GM19397 (cell line): ENCODE data around the gene FIZ1.

ENCODE experiments used
- ATAC-seq: cut with Tn5 transposase; IDR thresholded peaks from one replicate; pipeline ENCODE4 v1.9.1; 2021; ENCODE audit warnings: mild to moderate bottlenecking, moderate library complexity; ENCODE audit not compliant: unreplicated experiment

FIZ1 gene

GRCh38 chr19:55599468-55599841 is at the start of gene FIZ1:
Gene FIZ1, minus strand, starts transcription at chr19:55599517. Its CDS starts 1,652 bp downstream, at chr19:55597865.
- peak; percentile 52 for ATAC-seq

- ATAC-seq, result no peak
These were observed 49.4 kb upstream of the FIZ1 start for GRCh38 chr19:55648585-55649267.

GRCh38 chr19:55647732-55648584 is 48.6 kb upstream of the FIZ1 start, which contains the start of gene CCDC106:
Gene CCDC106, plus strand, starts transcription at chr19:55648212. Its CDS starts 835 bp downstream, at chr19:55649047.
- peak; percentile 33 for ATAC-seq

- ATAC-seq, result no peak
These were observed 47.8 kb upstream of the FIZ1 start for GRCh38 chr19:55646889-55647731.

- no peak for ATAC-seq
These were observed 46.2 kb upstream of the FIZ1 start for GRCh38 chr19:55645512-55645881.

GRCh38 chr19:55644842-55645511 is 45.7 kb upstream of the FIZ1 start:
- ATAC-seq, result no peak

GRCh38 chr19:55644191-55644833 is 45.0 kb upstream of the FIZ1 start:
- no peak for ATAC-seq

- no peak for ATAC-seq
These were observed 44.5 kb upstream of the FIZ1 start for GRCh38 chr19:55643887-55644176.

GRCh38 chr19:55643003-55643886 is 43.9 kb upstream of the FIZ1 start, which contains the start of gene ZNF581:
Gene ZNF581, plus strand, starts transcription at chr19:55643649. Its CDS starts 923 bp downstream, at chr19:55644572.
- peak; percentile 27 for ATAC-seq

GRCh38 chr19:55642153-55643002 is 43.1 kb upstream of the FIZ1 start:
- no peak for ATAC-seq

GRCh38 chr19:55641426-55642152 is 42.3 kb upstream of the FIZ1 start:
- ATAC-seq, result no peak

GRCh38 chr19:55640577-55641425 is 41.5 kb upstream of the FIZ1 start, which contains the start of gene ZNF580:
Gene ZNF580, plus strand, starts transcription at chr19:55641002. Its CDS starts 1,507 bp downstream, at chr19:55642509.
- no peak for ATAC-seq

GRCh38 chr19:55640043-55640576 is 40.8 kb upstream of the FIZ1 start:
- no peak for ATAC-seq

GRCh38 chr19:55638864-55639359 is 39.6 kb upstream of the FIZ1 start:
- ATAC-seq, result no peak

- no peak for ATAC-seq
These were observed 38.2 kb upstream of the FIZ1 start for GRCh38 chr19:55637534-55637933.

- no peak for ATAC-seq
These were observed 37.4 kb upstream of the FIZ1 start for GRCh38 chr19:55636723-55637122.
